Measurements from ENCODE around the gene CYBC1. TPM values are rescaled to one million over a fixed set of nuclear protein-coding genes. Genes with fewer than 3 reads are reported as not detected.

CYBC1 gene
- total RNA-seq, 2 experiments from 2014 or later: 470 to 679 TPM

DNA sequence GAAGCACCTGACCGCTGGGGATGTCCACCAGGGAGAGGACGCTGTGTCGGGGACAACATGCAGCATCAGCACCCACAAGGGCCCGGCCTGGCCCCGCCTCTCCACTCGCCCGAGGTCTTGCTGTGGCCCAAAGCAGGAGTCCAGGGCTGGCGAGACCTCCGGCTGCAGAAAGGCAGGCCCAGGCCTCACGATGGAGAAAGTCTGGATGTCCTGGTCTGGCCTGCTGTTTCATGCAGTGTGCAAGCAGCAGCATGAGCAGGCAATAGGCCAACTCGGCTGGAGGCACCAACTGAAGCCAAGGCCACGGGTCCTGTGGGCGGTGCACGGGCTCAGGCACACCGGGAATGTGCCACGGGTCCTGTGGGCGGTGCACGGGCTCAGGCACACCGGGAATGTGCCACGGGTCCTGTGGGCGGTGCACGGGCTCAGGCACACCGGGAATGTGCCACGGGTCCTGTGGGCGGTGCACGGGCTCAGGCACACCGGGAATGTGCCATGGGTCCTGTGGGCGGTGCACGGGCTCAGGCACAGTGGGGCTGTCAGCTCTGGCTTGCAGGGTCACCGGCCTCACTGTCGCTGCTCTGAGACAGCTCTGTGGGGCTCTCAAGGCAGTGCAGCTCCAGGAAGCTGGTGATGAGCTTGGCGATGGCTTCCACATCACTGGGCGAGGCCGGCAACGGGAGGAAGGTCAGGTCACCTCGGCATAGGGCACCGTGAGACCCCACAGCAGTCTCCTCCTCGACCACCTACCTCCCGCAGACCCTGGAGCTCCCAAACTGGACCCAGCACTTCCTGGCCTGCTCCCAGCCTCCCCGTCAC lies 6.9 kb downstream of the CYBC1 start:
- peaks cover 94% of the 10 kb centered on the region for H3K36me3 ChIP-seq (ENCODE audit: insufficient read depth, low read length)
- no peaks in the 10 kb centered on the region for H3K9me2 ChIP-seq (ENCODE audit: insufficient read depth, low read length)
- TF ChIP-seq EZH2phosphoT487 (IDR thresholded peaks at IDR 0.05; ENCODE audit: borderline replicate concordance, low read depth, low read length): no peak
- TF ChIP-seq, protein P1, sequence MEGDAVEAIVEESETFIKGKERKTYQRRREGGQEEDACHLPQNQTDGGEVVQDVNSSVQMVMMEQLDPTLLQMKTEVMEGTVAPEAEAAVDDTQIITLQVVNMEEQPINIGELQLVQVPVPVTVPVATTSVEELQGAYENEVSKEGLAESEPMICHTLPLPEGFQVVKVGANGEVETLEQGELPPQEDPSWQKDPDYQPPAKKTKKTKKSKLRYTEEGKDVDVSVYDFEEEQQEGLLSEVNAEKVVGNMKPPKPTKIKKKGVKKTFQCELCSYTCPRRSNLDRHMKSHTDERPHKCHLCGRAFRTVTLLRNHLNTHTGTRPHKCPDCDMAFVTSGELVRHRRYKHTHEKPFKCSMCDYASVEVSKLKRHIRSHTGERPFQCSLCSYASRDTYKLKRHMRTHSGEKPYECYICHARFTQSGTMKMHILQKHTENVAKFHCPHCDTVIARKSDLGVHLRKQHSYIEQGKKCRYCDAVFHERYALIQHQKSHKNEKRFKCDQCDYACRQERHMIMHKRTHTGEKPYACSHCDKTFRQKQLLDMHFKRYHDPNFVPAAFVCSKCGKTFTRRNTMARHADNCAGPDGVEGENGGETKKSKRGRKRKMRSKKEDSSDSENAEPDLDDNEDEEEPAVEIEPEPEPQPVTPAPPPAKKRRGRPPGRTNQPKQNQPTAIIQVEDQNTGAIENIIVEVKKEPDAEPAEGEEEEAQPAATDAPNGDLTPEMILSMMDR (conservative IDR thresholded peaks at IDR 0.05; ENCODE audit: low read length): no peak
- intact Hi-C loops (cut with micrococcal nuclease; ENCODE audit: unreplicated experiment): no loop called here
- H3K27ac ChIP-seq (ENCODE audit: low read depth, low read length, poor library complexity, severe bottlenecking): no peak overlapping the region
- BruUV-seq (replicated peaks): no TSS peak
- ChIA-PET CTCF (ENCODE audit: unreplicated experiment) (no interaction called here), POLR2A (no interaction called here)
- H3K79me2 ChIP-seq (ENCODE audit: insufficient read depth, low read depth, low read length): peaks cover 31% of the 10 kb centered on the region
- H4K20me1 ChIP-seq (ENCODE audit: insufficient read depth, low read length): peaks cover 3% of the 10 kb centered on the region
- DNase-seq (ENCODE audit: low spot score): no peak
- H3K9me3 ChIP-seq (ENCODE audit: low read length): no peaks in the 10 kb centered on the region
- H3K4me2 ChIP-seq (ENCODE audit: low read length): no peak overlapping the region
- H3K4me1 ChIP-seq (ENCODE audit: insufficient read depth, low read length, poor library complexity, severe bottlenecking): peaks cover 21% of the 10 kb centered on the region
- no peak overlapping the region for H2AFZ ChIP-seq (ENCODE audit: low read length)
- no peak overlapping the region for H3K4me3 ChIP-seq (ENCODE audit: low read depth, low read length, poor library complexity, severe bottlenecking)

DNA sequence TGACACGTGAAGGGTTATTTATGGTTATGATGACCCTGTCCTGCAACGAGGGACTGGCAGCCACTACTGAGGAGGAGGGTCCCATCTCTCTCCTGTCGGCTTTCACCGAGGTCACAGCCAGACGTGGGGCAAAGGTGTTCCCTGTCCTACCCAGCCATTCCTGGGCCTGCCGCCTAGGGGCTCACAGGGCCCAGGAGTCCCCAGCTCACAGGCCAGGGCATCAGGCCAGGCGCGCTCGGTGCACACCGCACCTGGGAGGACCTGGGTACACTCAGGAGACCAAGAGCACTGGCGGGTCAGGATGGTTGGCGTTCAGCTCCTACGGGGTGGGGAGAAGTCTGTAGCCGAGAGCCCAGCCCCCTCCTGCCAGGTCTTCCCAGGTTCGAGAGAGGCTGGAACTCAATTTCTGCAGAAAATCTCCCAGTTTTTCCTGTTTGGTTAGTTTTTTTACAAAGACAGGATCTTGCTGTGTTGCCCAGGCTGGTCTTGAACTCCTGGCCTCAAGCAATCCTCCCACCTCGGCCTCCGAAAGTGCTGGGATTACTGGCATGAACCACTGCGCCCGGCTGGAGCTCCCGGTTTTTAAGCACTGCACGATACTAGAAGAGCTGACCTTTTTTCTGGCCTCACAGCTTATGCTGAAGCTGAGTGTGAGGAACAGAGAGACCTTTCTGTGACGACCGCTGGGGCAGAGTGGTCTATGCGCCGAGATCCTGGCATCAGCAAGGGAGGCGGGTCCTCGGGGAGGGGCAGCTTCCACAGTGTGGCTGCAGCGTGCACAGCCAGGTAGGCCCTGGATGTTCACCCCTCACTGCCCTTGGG lies 7.7 kb downstream of the CYBC1 start:
- H3K36me3 ChIP-seq (ENCODE audit: insufficient read depth, low read length): peaks cover 92% of the 10 kb centered on the region
- peaks cover 3% of the 10 kb centered on the region for H4K20me1 ChIP-seq (ENCODE audit: insufficient read depth, low read length)

More for the DNA sequence above, 7.7 kb downstream of the CYBC1 start:
- H3K4me3 ChIP-seq (ENCODE audit: low read depth, low read length, poor library complexity, severe bottlenecking): no peak overlapping the region
- no peaks in the 10 kb centered on the region for H3K9me2 ChIP-seq (ENCODE audit: insufficient read depth, low read length)
- DNase-seq (ENCODE audit: low spot score): no peak
- no peak overlapping the region for H3K27ac ChIP-seq (ENCODE audit: low read depth, low read length, poor library complexity, severe bottlenecking)
- H3K4me2 ChIP-seq (ENCODE audit: low read length): no peak overlapping the region
- CTCF ChIA-PET (ENCODE audit: unreplicated experiment): no interaction called here
- POLR2A ChIA-PET: no interaction called here
- intact Hi-C loops (cut with micrococcal nuclease; ENCODE audit: unreplicated experiment): no loop called here
- BruUV-seq (replicated peaks): TSS peak; percentile 83
- no peaks in the 10 kb centered on the region for H3K9me3 ChIP-seq (ENCODE audit: low read length)
- peaks cover 26% of the 10 kb centered on the region for H3K79me2 ChIP-seq (ENCODE audit: insufficient read depth, low read depth, low read length)
- no peak for TF ChIP-seq EZH2phosphoT487 (IDR thresholded peaks at IDR 0.05; ENCODE audit: borderline replicate concordance, low read depth, low read length)
- TF ChIP-seq, protein P1 (conservative IDR thresholded peaks at IDR 0.05; ENCODE audit: low read length): no peak
- H3K4me1 ChIP-seq (ENCODE audit: insufficient read depth, low read length, poor library complexity, severe bottlenecking): peaks cover 16% of the 10 kb centered on the region
- no peak overlapping the region for H2AFZ ChIP-seq (ENCODE audit: low read length)
